HepG2 (cell line): Measurements from ENCODE around the gene KIF15. TPM values are rescaled to one million over a fixed set of nuclear protein-coding genes. Genes with fewer than 3 reads are reported as not detected.

Source experiments
- CCDC6 ChIP-seq: sonication (generic); formaldehyde crosslinking; IDR thresholded peaks from 2 replicates; pipeline ENCODE4 v1.8.1; 2022; ENCODE audit warnings: mild to moderate bottlenecking, missing genetic modification reagents, moderate library complexity
- JARID2 ChIP-seq: sonication (generic); formaldehyde crosslinking; IDR thresholded peaks from 2 replicates; pipeline ENCODE4 v1.8.1; 2023; ENCODE audit warnings: missing genetic modification reagents, inconsistent platforms; ENCODE audit not compliant: insufficient replicate concordance
- KAT7 ChIP-seq: IDR thresholded peaks from 2 replicates; pipeline ENCODE4 v1.6.1; 2018; ENCODE audit warnings: borderline replicate concordance, missing compliant biosample characterization
- MYPOP ChIP-seq: sonication (generic); formaldehyde crosslinking; IDR thresholded peaks from 2 replicates; pipeline ENCODE4 v1.8.1; 2023; ENCODE audit warnings: mild to moderate bottlenecking, moderate library complexity, missing genetic modification reagents
- PAF1 ChIP-seq: IDR thresholded peaks from 2 replicates; pipeline ENCODE4 v1.6.1; 2016; ENCODE audit warnings: missing genetic modification reagents, missing compliant biosample characterization
- POLR2G ChIP-seq: fragments of 200-400 bp; formaldehyde crosslinking; IDR thresholded peaks from 2 replicates; pipeline ENCODE4 v1.6.1; 2018; ENCODE audit warnings: mild to moderate bottlenecking, low read depth, low read length, moderate library complexity
- ZBTB40 ChIP-seq, 2 experiments: fragments of 450-650 bp in 1 of 2; sonication (generic) in 1 of 2; formaldehyde crosslinking in 1 of 2; IDR thresholded peaks; 2 replicates each; pipeline versions ENCODE4 v1.6.1 to v1.8.0; 2016 to 2022; ENCODE audit warnings: antibody characterized with exemption in 1 of 2, mild to moderate bottlenecking in 1 of 2, missing genetic modification reagents in 1 of 2
- ZBTB7A ChIP-seq: sonication (generic); formaldehyde crosslinking; IDR thresholded peaks from 2 replicates; pipeline ENCODE4 v1.8.0; 2022; ENCODE audit warnings: mild to moderate bottlenecking, missing genetic modification reagents
- ZNF160 ChIP-seq: sonication (generic); formaldehyde crosslinking; IDR thresholded peaks from 2 replicates; pipeline ENCODE4 v1.8.0; 2022; ENCODE audit warnings: mild to moderate bottlenecking, inconsistent platforms, missing genetic modification reagents
- ZNF205 ChIP-seq: IDR thresholded peaks from 2 replicates; pipeline ENCODE4 v1.6.1; 2018; ENCODE audit warnings: missing biosample characterization, missing genetic modification reagents
- ZNF709 ChIP-seq: sonication (generic); formaldehyde crosslinking; IDR thresholded peaks from 2 replicates; pipeline ENCODE4 v1.5.0; 2020; ENCODE audit warnings: mild to moderate bottlenecking, missing genetic modification reagents
- ZNF761 ChIP-seq: sonication (generic); formaldehyde crosslinking; conservative IDR thresholded peaks from 2 replicates; pipeline ENCODE4 v1.4.0; 2020; ENCODE audit warnings: mild to moderate bottlenecking, missing genetic modification reagents
- ZNF772 ChIP-seq: sonication (generic); formaldehyde crosslinking; IDR thresholded peaks from 2 replicates; pipeline ENCODE4 v1.5.0; 2020; ENCODE audit warnings: mild to moderate bottlenecking, missing genetic modification reagents
- polyA plus RNA-seq, 8 experiments: library from polyadenylated mRNA; depleted of rRNA in 3 of 8; stranded (reverse) in 7 of 8; unstranded in 1 of 8; fragments of >200 nt; fragmentation: Illumina TruSeq in 4 of 8; extraction: Trizol in 4 of 8; gene quantifications; 2 replicates each; pipeline versions ENCODE4 v1.2.1 to v1.2.3, GENCODE V29; 2011 to 2016; ENCODE audit warnings: low read depth in 4 of 8, missing spikeins in 1 of 8, mixed read lengths in 1 of 8; ENCODE audit not compliant: insufficient read depth in 1 of 8
- total RNA-seq, 5 experiments: library from RNA; depleted of rRNA; stranded (reverse); fragments of >200 nt; fragmentation: Illumina TruSeq; extraction: Trizol; gene quantifications; 2 replicates each; pipeline ENCODE4 v1.2.3, GENCODE V29; 2016; ENCODE audit warnings: low read depth in 1 of 5
- TF ChIP-seq, protein P1 (sequence below): sonication (generic); formaldehyde crosslinking; IDR thresholded peaks from 2 replicates; pipeline ENCODE4 v1.8.1; 2023; ENCODE audit warnings: missing genetic modification reagents, inconsistent platforms, borderline replicate concordance
- TF ChIP-seq, protein P2 (sequence below): conservative IDR thresholded peaks from 2 replicates; pipeline ENCODE4 v1.6.1; 2018; ENCODE audit warnings: missing genetic modification reagents
- TF ChIP-seq, protein P3 (sequence below): sonication (generic); formaldehyde crosslinking; IDR thresholded peaks from 2 replicates; pipeline ENCODE4 v1.5.1; 2020; ENCODE audit warnings: missing genetic modification reagents, mild to moderate bottlenecking, borderline replicate concordance

The KIF15 gene
- total and polyA plus RNA-seq, 2 of the 13 experiments (the other 11 are each of a cell fraction or from before 2014, with no cell fraction given), result 4.8 to 33.8 TPM

- TF ChIP-seq ZBTB40 (IDR thresholded peaks at IDR 0.05) (no peak), ZBTB40 (CRISPR knock-in tag; IDR thresholded peaks at IDR 0.05) (peak; percentile 78), ZNF709 (CRISPR knock-in tag) (peak; percentile 82; the same call in 1 of the 2 replicates), MYPOP (CRISPR knock-in tag) (peak; percentile 76), JARID2 (CRISPR knock-in tag) (no peak), PAF1 (no peak), POLR2G (peak; percentile 95), ZNF772 (CRISPR knock-in tag) (peak; percentile 23; the same call in 1 of the 2 replicates), ZNF205 (CRISPR knock-in tag) (peak; percentile 83), ZNF761 (CRISPR knock-in tag) (0 out of 2 replicates have a peak, but pooled peaks have one; percentile 45), ZBTB7A (no peak), KAT7 (no peak; the same call in 1 of the 2 replicates), ZNF160 (no peak), CCDC6 (CRISPR knock-in tag) (peak; percentile 94)
- TF ChIP-seq, protein P1, sequence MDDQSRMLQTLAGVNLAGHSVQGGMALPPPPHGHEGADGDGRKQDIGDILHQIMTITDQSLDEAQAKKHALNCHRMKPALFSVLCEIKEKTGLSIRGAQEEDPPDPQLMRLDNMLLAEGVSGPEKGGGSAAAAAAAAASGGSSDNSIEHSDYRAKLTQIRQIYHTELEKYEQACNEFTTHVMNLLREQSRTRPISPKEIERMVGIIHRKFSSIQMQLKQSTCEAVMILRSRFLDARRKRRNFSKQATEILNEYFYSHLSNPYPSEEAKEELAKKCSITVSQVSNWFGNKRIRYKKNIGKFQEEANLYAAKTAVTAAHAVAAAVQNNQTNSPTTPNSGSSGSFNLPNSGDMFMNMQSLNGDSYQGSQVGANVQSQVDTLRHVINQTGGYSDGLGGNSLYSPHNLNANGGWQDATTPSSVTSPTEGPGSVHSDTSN (CRISPR knock-in tag), result no peak
- TF ChIP-seq, protein P2, sequence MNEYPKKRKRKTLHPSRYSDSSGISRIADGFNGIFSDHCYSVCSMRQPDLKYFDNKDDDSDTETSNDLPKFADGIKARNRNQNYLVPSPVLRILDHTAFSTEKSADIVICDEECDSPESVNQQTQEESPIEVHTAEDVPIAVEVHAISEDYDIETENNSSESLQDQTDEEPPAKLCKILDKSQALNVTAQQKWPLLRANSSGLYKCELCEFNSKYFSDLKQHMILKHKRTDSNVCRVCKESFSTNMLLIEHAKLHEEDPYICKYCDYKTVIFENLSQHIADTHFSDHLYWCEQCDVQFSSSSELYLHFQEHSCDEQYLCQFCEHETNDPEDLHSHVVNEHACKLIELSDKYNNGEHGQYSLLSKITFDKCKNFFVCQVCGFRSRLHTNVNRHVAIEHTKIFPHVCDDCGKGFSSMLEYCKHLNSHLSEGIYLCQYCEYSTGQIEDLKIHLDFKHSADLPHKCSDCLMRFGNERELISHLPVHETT (CRISPR knock-in tag), result peak; percentile 70
- TF ChIP-seq, protein P3, sequence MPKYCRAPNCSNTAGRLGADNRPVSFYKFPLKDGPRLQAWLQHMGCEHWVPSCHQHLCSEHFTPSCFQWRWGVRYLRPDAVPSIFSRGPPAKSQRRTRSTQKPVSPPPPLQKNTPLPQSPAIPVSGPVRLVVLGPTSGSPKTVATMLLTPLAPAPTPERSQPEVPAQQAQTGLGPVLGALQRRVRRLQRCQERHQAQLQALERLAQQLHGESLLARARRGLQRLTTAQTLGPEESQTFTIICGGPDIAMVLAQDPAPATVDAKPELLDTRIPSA, result no peak
Observed at GRCh38 chr3:44729384-44729910, 32.1 kb upstream of the KIF15 start, which contains the start of gene ZNF501 (continued).
